ENCODE results near the gene MBOAT2. TPM values are rescaled to one million over a fixed set of nuclear protein-coding genes. Genes with fewer than 3 reads are reported as not detected.

Gene MBOAT2
- total and polyA plus RNA-seq, 7 donors, result 8.4 to 43.5 (median 15.3) TPM

DNA sequence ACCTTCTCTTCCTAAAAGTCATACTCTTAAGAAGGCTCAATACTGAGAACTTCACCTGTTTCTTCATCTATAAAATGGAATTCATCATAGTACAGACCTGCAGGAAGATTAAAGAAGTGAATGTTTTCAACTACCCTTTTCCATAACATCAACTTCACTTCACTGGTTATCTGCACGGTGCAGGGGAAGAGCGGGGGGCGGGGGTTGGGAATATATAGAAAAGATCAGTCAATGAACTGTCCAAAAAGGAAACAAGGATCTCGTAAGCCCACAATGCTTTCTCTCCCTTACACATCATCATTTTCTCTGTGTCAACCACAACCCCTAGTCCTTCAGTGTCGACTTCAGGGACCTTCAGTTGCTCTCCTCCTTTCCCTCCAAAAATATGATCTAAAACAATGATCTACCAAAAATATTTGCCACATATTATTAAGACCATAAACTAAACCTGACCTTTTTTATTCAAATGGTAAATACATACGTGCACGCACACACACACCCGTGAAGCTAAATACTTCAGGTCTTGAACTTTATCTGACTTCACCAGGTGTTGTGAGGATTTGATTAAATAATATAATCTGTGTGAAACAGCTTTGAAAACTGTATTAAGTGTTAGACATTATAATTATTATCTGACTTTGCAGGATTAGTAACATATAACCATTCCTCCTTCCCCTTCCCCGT is 4.9 kb downstream of the MBOAT2 start:
- H3K9me3 ChIP-seq, result no peaks in the 10 kb centered on the region
- peaks cover 0 to 11% (median 9%) of the 10 kb centered on the region in 4 donors for H3K4me1 ChIP-seq
- no peak overlapping the region for H3K4me3 ChIP-seq
- TF ChIP-seq POLR2AphosphoS5 (IDR thresholded peaks at IDR 0.05), result no peak
- TF ChIP-seq, protein P1, sequence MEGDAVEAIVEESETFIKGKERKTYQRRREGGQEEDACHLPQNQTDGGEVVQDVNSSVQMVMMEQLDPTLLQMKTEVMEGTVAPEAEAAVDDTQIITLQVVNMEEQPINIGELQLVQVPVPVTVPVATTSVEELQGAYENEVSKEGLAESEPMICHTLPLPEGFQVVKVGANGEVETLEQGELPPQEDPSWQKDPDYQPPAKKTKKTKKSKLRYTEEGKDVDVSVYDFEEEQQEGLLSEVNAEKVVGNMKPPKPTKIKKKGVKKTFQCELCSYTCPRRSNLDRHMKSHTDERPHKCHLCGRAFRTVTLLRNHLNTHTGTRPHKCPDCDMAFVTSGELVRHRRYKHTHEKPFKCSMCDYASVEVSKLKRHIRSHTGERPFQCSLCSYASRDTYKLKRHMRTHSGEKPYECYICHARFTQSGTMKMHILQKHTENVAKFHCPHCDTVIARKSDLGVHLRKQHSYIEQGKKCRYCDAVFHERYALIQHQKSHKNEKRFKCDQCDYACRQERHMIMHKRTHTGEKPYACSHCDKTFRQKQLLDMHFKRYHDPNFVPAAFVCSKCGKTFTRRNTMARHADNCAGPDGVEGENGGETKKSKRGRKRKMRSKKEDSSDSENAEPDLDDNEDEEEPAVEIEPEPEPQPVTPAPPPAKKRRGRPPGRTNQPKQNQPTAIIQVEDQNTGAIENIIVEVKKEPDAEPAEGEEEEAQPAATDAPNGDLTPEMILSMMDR (IDR thresholded peaks at IDR 0.05), result no peak
- no peak for TF ChIP-seq POLR2A (IDR thresholded peaks at IDR 0.05)
- TF ChIP-seq EP300 (IDR thresholded peaks at IDR 0.05), result no peak
- no peak overlapping the region for H3K27ac ChIP-seq
- intact Hi-C loops (cut with DNase I), result no loop called here
- H3K36me3 ChIP-seq, result no peaks in the 10 kb centered on the region
- no peaks in the 10 kb centered on the region for H3K27me3 ChIP-seq
- DNase-seq, result no peak
- 92 to 95% methylated on average over 9 of the region's 9 CpGs for WGBS, 2 donors

DNA sequence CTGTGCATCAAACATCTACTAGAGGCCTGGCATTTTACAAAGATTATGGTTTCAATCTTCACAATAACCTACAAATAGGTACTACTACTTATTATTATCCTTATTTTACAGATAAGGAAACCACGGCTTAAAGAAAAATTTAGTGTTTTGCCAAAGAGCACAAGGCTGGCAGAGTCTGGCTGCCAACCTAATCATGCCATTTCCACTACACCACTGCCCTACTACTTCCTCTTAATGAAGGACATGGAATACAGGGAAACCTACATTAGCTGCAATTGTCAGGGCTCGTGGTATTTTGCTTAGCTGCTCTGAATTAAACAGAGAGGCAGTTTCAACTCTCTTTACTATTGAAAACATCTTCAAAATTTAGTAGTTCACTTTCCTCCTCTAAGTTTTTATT is 5.9 kb downstream of the MBOAT2 start:
- Histone ChIP-seq H3K9me3 (no peaks in the 10 kb centered on the region), H3K36me3 (no peaks in the 10 kb centered on the region), H3K27me3 (no peaks in the 10 kb centered on the region), H3K4me1 (peaks cover 0 to 6% (median 3%) of the 10 kb centered on the region in 4 donors), H3K27ac (no peak overlapping the region), H3K4me3 (no peak overlapping the region)
- DNase-seq, result no peak
- intact Hi-C loops (cut with DNase I), result no loop called here
- WGBS, 2 donors, result 38 to 64% methylated on average over 2 of the region's 2 CpGs
- no peak for TF ChIP-seq POLR2AphosphoS5 (IDR thresholded peaks at IDR 0.05)

DNA sequence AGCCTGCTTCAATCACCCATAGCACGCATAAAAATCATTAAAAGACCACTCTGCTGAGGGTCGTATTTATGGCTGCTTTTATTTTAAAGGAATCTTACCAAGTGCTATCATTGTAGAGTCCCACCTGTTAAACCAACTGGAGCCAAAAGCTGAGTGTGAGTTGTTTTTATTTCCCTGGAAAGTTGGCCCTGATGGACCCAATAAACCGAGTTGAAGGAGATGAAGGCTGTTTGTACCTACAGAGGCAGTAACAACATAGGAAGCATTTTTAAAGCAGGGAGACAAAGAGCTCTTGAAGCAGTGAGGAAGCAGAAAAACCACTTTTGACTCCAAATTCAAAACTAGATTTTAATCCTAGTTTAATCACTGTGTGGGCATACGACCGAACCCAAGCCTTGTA is 6.4 kb downstream of the MBOAT2 start:
- no peak overlapping the region for H3K27ac ChIP-seq
- no peak for DNase-seq
- H3K4me3 ChIP-seq, result no peak overlapping the region
- 26 to 71% methylated on average over 5 of the region's 5 CpGs for whole genome bisulfite sequencing, 2 donors
- no peaks in the 10 kb centered on the region for H3K36me3 ChIP-seq
- no peaks in the 10 kb centered on the region for H3K27me3 ChIP-seq
- TF ChIP-seq POLR2A (IDR thresholded peaks at IDR 0.05), result no peak
- TF ChIP-seq, protein P1 (IDR thresholded peaks at IDR 0.05), result no peak
- TF ChIP-seq POLR2AphosphoS5 (IDR thresholded peaks at IDR 0.05), result no peak
- TF ChIP-seq EP300 (IDR thresholded peaks at IDR 0.05), result no peak
- H3K4me1 ChIP-seq, result peaks cover 0 to under 1% (median 0%) of the 10 kb centered on the region in 4 donors
- intact Hi-C loops (cut with DNase I), result no loop called here
- no peaks in the 10 kb centered on the region for H3K9me3 ChIP-seq

DNA sequence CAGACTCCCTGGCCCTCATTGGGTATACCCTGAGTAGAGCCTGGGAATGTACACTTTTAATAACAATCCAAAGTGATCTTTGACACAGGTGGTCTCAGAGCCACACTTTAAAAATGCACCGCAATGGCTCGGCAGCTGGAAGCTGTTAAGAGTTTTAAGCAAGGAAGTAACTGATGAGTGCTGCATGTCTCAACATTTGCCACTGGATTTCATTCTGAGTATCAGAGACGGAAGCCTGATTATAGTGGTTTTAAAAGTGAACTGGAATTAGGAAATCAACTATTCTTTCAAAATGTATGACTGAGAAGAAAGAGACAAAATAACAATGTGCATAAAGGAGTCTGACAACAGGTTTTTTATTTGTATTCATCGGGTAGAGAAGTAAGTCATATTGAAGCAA is 7.5 kb downstream of the MBOAT2 start:
- Histone ChIP-seq H3K4me3 (no peak overlapping the region), H3K4me1 (no peaks in the 10 kb centered on the region), H3K27ac (no peak overlapping the region), H3K9me3 (no peaks in the 10 kb centered on the region), H3K36me3 (no peaks in the 10 kb centered on the region), H3K27me3 (no peaks in the 10 kb centered on the region)
- no peak for DNase-seq
- intact Hi-C loops (cut with DNase I), result no loop called here
- 85 to 91% methylated on average over 4 of the region's 4 CpGs for WGBS, 2 donors
- TF ChIP-seq, protein P1 (IDR thresholded peaks at IDR 0.05), result no peak
- TF ChIP-seq POLR2AphosphoS5 (IDR thresholded peaks at IDR 0.05) (no peak), EP300 (IDR thresholded peaks at IDR 0.05) (no peak)

DNA sequence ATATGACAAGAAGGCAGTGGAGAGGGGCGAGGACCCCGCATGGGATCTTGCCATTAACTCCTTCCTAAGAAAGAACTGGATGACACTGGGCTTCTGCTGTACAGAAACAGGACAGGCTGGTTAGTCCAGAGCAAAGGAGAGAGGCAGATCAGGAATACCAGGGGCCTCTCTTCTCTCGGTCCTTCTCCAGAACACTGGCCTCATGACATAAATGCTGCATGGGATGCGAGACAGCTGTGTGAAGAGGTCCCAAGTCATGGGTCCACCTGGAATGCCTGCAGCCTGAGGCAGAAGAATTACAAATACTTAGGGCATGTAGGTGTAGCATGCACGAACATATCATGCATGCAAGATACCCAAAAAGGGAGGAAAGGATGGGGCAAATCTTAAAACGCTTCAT is 9.1 kb downstream of the MBOAT2 start:
- 95 to 96% methylated on average over 6 of the region's 6 CpGs for WGBS, 2 donors
- H3K4me3 ChIP-seq, result no peak overlapping the region
- H3K27me3 ChIP-seq, result no peaks in the 10 kb centered on the region
- no peaks in the 10 kb centered on the region for H3K9me3 ChIP-seq
- H3K4me1 ChIP-seq, result no peaks in the 10 kb centered on the region
- TF ChIP-seq, protein P1 (IDR thresholded peaks at IDR 0.05), result no peak
- no peak for TF ChIP-seq POLR2AphosphoS5 (IDR thresholded peaks at IDR 0.05)
- no peak for TF ChIP-seq EP300 (IDR thresholded peaks at IDR 0.05)
- no peak for TF ChIP-seq POLR2A (IDR thresholded peaks at IDR 0.05)
- DNase-seq, result no peak
- H3K36me3 ChIP-seq, result no peaks in the 10 kb centered on the region
- no peak overlapping the region for H3K27ac ChIP-seq
- intact Hi-C loops (cut with DNase I), result no loop called here
